ENCODE measurements around the gene LYPD1. TPM values are rescaled to one million over a fixed set of nuclear protein-coding genes. Genes with fewer than 3 reads are reported as not detected.
A peak's percentile ranks its signal among the peaks of the same experiment; 100 is the strongest.

The LYPD1 gene
- polyA plus RNA-seq, 4 donors: 0.81 to 0.87 TPM; not detected in 2

DNA sequence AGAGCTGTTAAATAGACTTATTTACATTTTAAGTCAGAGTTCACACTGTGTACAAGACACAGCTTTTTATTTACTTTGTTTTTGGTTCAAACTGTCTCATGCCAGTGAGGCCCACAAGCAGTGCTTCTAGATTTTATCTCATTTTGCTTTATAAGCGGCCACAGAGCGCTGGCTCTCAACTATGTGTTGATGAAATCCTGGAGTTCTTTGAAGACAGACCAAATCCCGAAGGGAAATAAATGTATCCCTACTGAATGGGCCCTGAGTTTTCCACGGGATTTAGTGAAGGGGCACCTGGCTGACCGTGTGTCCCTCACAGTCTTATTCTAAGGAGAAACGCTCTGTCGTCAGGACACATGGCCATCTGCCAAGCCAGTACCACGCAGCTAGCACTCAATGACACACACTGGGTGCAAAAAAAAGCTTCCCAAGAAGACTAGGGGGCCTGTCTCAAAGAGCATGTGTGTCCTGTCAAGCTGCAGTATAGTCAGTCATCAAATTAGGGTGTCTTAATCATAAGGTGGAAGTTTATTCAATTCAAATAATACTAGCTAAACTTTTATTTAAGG is 23.4 kb downstream of the LYPD1 start:
- FAIRE-seq (no peak), DNase-seq (no peak)
- Histone ChIP-seq H3K4me1 (ENCODE audit: control insufficient read depth in 3 of 3, insufficient read depth in 2 of 3, low read depth in 1 of 3, low read length in 2 of 3) (no peaks in the 10 kb centered on the region), H3K9me3 (ENCODE audit: control insufficient read depth in 2 of 2, insufficient read depth in 1 of 2, low read depth in 1 of 2, low read length in 1 of 2) (no peaks in the 10 kb centered on the region), H3K4me3 (ENCODE audit: low read depth in 1 of 3, low read length in 3 of 3) (no peak overlapping the region), H3K27me3 (ENCODE audit: control insufficient read depth in 3 of 3, insufficient read depth in 3 of 3, low read length in 3 of 3) (no peaks in the 10 kb centered on the region), H3K27ac (ENCODE audit: low read depth in 1 of 3, low read length in 2 of 3) (no peak overlapping the region), H3K36me3 (ENCODE audit: control insufficient read depth in 3 of 3, insufficient read depth in 2 of 3, low read depth in 1 of 3, low read length in 3 of 3) (peaks cover 0 to 24% (median 0%) of the 10 kb centered on the region in 3 donors)
- WGBS, 3 donors: 82 to 87% (median 83%) methylated on average over 8 of the region's 8 CpGs

DNA sequence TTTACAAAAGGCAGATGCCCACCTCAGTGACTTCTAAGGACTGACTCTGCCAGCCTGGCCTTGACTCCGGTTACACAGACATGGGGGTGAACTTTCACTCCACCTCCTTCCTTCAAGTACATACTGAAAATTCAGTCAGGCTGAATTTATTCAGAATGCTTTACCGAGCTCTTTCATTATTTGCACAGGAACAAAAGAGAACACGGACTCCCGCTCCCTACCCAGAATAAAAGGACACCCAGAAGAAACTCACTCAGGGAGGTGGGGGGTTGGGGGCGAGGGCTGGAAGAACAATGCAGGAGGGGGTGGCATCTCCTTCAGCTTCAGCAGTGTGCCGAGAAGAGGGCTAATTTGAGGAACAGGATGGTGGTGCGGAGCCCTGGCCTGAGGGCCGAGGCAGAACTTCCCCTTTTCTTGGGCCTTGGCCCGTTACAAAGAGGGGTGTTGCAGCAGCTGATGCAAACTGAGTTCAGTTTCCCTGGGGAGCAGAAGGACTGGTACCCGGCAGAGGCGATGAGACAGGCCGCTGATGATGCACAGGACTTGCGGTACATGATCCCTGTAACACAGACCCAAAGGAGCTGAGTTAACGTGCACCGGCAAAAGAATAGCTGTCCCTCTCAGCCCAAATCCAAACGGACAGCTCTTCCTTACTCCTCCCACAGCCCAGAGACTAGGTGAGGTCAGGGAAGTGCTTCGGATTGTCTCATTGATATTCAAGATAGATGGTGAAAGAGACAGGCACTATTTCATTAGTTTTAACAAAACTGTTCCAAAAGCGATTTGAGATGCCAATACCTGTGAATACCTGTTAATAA is 24.1 kb downstream of the LYPD1 start:
- H3K4me3 ChIP-seq (ENCODE audit: low read depth in 1 of 3, low read length in 3 of 3): no peak overlapping the region
- WGBS, 3 donors: 79 to 87% (median 81%) methylated on average over 18 of the region's 18 CpGs
- H3K27me3 ChIP-seq (ENCODE audit: control insufficient read depth in 3 of 3, insufficient read depth in 3 of 3, low read length in 3 of 3): no peaks in the 10 kb centered on the region
- H3K9me3 ChIP-seq (ENCODE audit: control insufficient read depth in 2 of 2, insufficient read depth in 1 of 2, low read depth in 1 of 2, low read length in 1 of 2): no peaks in the 10 kb centered on the region
- DNase-seq: no peak
- no peaks in the 10 kb centered on the region for H3K4me1 ChIP-seq (ENCODE audit: control insufficient read depth in 3 of 3, insufficient read depth in 2 of 3, low read depth in 1 of 3, low read length in 2 of 3)
- FAIRE-seq: no peak
- H3K27ac ChIP-seq (ENCODE audit: low read depth in 1 of 3, low read length in 2 of 3): no peak overlapping the region
- H3K36me3 ChIP-seq (ENCODE audit: control insufficient read depth in 3 of 3, insufficient read depth in 2 of 3, low read depth in 1 of 3, low read length in 3 of 3): peaks cover 0 to 24% (median 0%) of the 10 kb centered on the region in 3 donors

DNA sequence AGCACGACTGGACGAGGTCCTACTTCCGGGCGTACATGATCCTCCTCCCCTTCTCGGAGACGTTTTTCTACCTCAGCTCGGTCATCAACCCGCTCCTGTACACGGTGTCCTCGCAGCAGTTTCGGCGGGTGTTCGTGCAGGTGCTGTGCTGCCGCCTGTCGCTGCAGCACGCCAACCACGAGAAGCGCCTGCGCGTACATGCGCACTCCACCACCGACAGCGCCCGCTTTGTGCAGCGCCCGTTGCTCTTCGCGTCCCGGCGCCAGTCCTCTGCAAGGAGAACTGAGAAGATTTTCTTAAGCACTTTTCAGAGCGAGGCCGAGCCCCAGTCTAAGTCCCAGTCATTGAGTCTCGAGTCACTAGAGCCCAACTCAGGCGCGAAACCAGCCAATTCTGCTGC is 24.8 kb downstream of the LYPD1 start:
- Histone ChIP-seq H3K27me3 (ENCODE audit: control insufficient read depth in 3 of 3, insufficient read depth in 3 of 3, low read length in 3 of 3) (no peaks in the 10 kb centered on the region), H3K4me1 (ENCODE audit: control insufficient read depth in 3 of 3, insufficient read depth in 2 of 3, low read depth in 1 of 3, low read length in 2 of 3) (no peaks in the 10 kb centered on the region), H3K36me3 (ENCODE audit: control insufficient read depth in 3 of 3, insufficient read depth in 2 of 3, low read depth in 1 of 3, low read length in 3 of 3) (peaks cover 0 to 24% (median 0%) of the 10 kb centered on the region in 3 donors), H3K27ac (ENCODE audit: low read depth in 1 of 3, low read length in 2 of 3) (no peak overlapping the region), H3K9me3 (ENCODE audit: control insufficient read depth in 2 of 2, insufficient read depth in 1 of 2, low read depth in 1 of 2, low read length in 1 of 2) (no peaks in the 10 kb centered on the region), H3K4me3 (ENCODE audit: low read depth in 1 of 3, low read length in 3 of 3) (no peak overlapping the region)
- FAIRE-seq (no peak), DNase-seq (no peak)
- WGBS, 3 donors: 84 to 96% (median 90%) methylated on average over 35 of the region's 35 CpGs

DNA sequence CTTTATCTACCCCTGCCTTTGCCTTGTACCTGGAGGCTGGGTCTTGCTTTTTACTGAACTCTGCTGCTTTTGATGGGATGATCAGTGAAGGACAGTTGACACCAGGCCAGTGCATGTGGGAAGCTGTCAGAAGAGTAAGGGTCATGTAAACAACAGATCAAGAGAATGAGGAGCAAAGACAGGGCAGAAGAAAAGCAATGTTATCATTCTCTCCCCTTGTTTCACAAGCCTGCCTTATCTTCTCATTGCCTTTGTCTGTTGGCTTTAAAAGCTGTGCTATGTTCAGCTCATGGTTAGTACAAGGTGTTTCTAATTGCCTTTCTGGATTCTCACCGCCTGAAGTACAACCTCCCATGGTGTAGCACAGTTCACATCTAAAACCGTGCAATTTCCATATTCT is 27.6 kb downstream of the LYPD1 start:
- H3K9me3 ChIP-seq (ENCODE audit: control insufficient read depth in 2 of 2, insufficient read depth in 1 of 2, low read depth in 1 of 2, low read length in 1 of 2): no peaks in the 10 kb centered on the region
- FAIRE-seq (no peak), DNase-seq (peak in 1 of 2 donors; percentile 14)
- 65 to 78% (median 72%) methylated on average over 2 of the region's 2 CpGs for WGBS, 3 donors
- no peaks in the 10 kb centered on the region for H3K4me1 ChIP-seq (ENCODE audit: control insufficient read depth in 3 of 3, insufficient read depth in 2 of 3, low read depth in 1 of 3, low read length in 2 of 3)
- no peaks in the 10 kb centered on the region for H3K27me3 ChIP-seq (ENCODE audit: control insufficient read depth in 3 of 3, insufficient read depth in 3 of 3, low read length in 3 of 3)
- H3K36me3 ChIP-seq (ENCODE audit: control insufficient read depth in 3 of 3, insufficient read depth in 2 of 3, low read depth in 1 of 3, low read length in 3 of 3): peaks cover 0 to 16% (median 0%) of the 10 kb centered on the region in 3 donors
- H3K4me3 ChIP-seq (ENCODE audit: low read depth in 1 of 3, low read length in 3 of 3): no peak overlapping the region
- H3K27ac ChIP-seq (ENCODE audit: low read depth in 1 of 3, low read length in 2 of 3): no peak overlapping the region

DNA sequence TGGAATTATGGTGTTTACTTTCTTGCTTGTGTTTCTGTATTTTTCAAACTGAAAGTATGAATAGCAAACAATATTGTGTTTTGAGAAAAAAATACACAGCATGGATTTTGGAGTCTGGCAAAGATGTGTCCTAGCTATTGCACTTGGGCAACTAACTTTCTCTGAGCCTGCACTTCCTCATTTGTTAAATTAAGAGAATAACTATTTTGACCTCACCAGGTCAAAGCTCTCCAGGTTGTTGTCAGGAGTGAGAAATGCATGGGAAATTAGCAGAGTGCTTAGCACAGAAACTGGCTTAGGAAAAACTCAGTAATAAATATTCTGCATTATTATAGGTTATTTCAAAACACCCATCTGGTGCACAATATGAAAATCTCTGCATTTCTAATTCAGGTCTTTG is 28.2 kb downstream of the LYPD1 start:
- peaks cover 0 to 16% (median 0%) of the 10 kb centered on the region in 3 donors for H3K36me3 ChIP-seq (ENCODE audit: control insufficient read depth in 3 of 3, insufficient read depth in 2 of 3, low read depth in 1 of 3, low read length in 3 of 3)
- H3K27ac ChIP-seq (ENCODE audit: low read depth in 1 of 3, low read length in 2 of 3): no peak overlapping the region
- DNase-seq (no peak), FAIRE-seq (no peak)
- no peak overlapping the region for H3K4me3 ChIP-seq (ENCODE audit: low read depth in 1 of 3, low read length in 3 of 3)
- H3K9me3 ChIP-seq (ENCODE audit: control insufficient read depth in 2 of 2, insufficient read depth in 1 of 2, low read depth in 1 of 2, low read length in 1 of 2): no peaks in the 10 kb centered on the region
- no peaks in the 10 kb centered on the region for H3K4me1 ChIP-seq (ENCODE audit: control insufficient read depth in 3 of 3, insufficient read depth in 2 of 3, low read depth in 1 of 3, low read length in 2 of 3)
- no peaks in the 10 kb centered on the region for H3K27me3 ChIP-seq (ENCODE audit: control insufficient read depth in 3 of 3, insufficient read depth in 3 of 3, low read length in 3 of 3)

DNA sequence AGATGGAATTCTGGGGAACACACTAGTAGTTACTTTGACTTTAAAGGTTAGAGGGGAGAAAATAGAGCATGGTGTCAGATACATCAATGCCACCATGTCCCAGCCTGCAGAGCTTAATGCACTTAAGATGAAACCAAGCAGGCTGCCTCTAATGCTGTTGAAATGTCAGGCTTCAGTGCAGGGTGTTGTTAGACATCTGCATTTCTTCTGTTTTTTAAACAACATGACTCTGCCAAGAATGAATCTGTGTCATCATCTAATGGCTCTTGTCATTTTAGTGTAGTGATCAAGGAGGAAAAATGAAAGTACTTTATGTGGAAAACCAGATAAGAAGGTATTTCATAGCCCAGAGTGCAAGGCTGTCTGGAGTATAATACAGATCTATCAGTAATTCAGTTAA is 29.9 kb downstream of the LYPD1 start:
- Histone ChIP-seq H3K4me1 (ENCODE audit: control insufficient read depth in 3 of 3, insufficient read depth in 2 of 3, low read depth in 1 of 3, low read length in 2 of 3) (no peaks in the 10 kb centered on the region), H3K36me3 (ENCODE audit: control insufficient read depth in 3 of 3, insufficient read depth in 2 of 3, low read depth in 1 of 3, low read length in 3 of 3) (peaks cover 0 to 3% (median 0%) of the 10 kb centered on the region in 3 donors), H3K9me3 (ENCODE audit: control insufficient read depth in 2 of 2, insufficient read depth in 1 of 2, low read depth in 1 of 2, low read length in 1 of 2) (no peaks in the 10 kb centered on the region), H3K27ac (ENCODE audit: low read depth in 1 of 3, low read length in 2 of 3) (no peak overlapping the region), H3K27me3 (ENCODE audit: control insufficient read depth in 3 of 3, insufficient read depth in 3 of 3, low read length in 3 of 3) (no peaks in the 10 kb centered on the region), H3K4me3 (ENCODE audit: low read depth in 1 of 3, low read length in 3 of 3) (no peak overlapping the region)
- no peak for FAIRE-seq
- DNase-seq: no peak

DNA sequence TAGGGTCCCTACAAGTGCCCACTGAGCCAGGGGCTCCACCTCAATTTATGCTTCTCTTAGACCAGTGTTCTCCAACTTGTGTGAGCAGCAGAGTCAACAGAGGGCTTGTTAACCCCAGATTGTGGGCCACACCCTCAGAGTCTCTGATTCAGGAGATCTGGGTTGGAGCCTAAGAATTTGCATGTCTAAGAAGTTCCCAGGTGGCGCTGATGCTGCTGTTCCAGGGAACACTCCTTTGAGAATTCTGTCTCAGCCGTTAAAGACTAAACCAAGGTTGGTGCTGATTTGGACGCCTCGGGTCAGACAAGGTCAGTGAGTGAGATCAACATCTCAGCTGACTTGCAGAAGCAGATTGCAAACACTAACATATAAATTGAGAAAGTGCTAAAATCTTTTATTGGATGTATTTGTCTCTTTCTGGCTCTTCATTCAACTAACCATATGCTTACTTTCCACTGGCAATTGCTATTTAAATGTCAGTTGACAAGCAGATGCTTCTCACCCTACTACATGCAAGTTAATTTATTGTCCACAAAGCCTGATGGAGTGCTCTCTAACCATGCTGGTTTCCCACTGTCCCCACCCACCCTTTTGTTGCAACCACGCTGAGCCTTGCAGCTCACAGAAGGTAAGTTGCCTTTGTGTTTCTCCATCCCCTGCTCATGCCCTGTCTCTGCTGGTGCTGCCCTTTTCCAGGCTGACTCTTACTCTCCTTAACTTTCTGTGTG is 31.5 kb downstream of the LYPD1 start:
- no peak for DNase-seq
- no peak overlapping the region for H3K4me3 ChIP-seq (ENCODE audit: low read depth in 1 of 3, low read length in 3 of 3)
- H3K9me3 ChIP-seq (ENCODE audit: control insufficient read depth in 2 of 2, insufficient read depth in 1 of 2, low read depth in 1 of 2, low read length in 1 of 2): no peaks in the 10 kb centered on the region
- H3K27me3 ChIP-seq (ENCODE audit: control insufficient read depth in 3 of 3, insufficient read depth in 3 of 3, low read length in 3 of 3): no peaks in the 10 kb centered on the region
- WGBS, 3 donors: 74 to 89% (median 83%) methylated on average over 5 of the region's 5 CpGs
- no peak overlapping the region for H3K27ac ChIP-seq (ENCODE audit: low read depth in 1 of 3, low read length in 2 of 3)
- FAIRE-seq: no peak
- H3K36me3 ChIP-seq (ENCODE audit: control insufficient read depth in 3 of 3, insufficient read depth in 2 of 3, low read depth in 1 of 3, low read length in 3 of 3): no peaks in the 10 kb centered on the region
- H3K4me1 ChIP-seq (ENCODE audit: control insufficient read depth in 3 of 3, insufficient read depth in 2 of 3, low read depth in 1 of 3, low read length in 2 of 3): peaks cover 0 to under 1% (median 0%) of the 10 kb centered on the region in 3 donors

DNA sequence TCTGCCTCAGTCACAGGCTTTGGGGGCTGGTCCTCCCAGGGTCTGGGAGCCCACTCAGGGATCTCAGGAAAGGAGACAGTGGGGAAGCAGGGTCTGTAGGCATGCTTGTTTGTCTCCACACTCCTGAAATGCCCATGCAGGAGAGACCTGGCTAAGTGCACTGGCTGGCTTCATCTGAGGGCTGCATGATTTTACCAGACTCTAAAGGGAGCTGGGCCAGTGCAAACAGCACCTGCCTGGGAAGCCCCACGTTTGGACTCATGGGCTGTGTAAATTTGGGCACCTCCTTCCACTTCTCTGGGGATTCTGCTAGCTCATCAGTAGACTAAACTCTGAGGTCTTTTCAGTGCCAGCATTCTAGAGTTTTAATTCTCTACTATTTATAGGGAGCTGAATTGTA is 33.7 kb downstream of the LYPD1 start:
- Histone ChIP-seq H3K27ac (ENCODE audit: low read depth in 1 of 3, low read length in 2 of 3) (no peak overlapping the region), H3K27me3 (ENCODE audit: control insufficient read depth in 3 of 3, insufficient read depth in 3 of 3, low read length in 3 of 3) (no peaks in the 10 kb centered on the region), H3K4me3 (ENCODE audit: low read depth in 1 of 3, low read length in 3 of 3) (no peak overlapping the region), H3K9me3 (ENCODE audit: control insufficient read depth in 2 of 2, insufficient read depth in 1 of 2, low read depth in 1 of 2, low read length in 1 of 2) (no peaks in the 10 kb centered on the region), H3K4me1 (ENCODE audit: control insufficient read depth in 3 of 3, insufficient read depth in 2 of 3, low read depth in 1 of 3, low read length in 2 of 3) (peaks cover 0 to 20% (median under 1%) of the 10 kb centered on the region in 3 donors), H3K36me3 (ENCODE audit: control insufficient read depth in 3 of 3, insufficient read depth in 2 of 3, low read depth in 1 of 3, low read length in 3 of 3) (no peaks in the 10 kb centered on the region)
- DNase-seq (no peak), FAIRE-seq (no peak)
- 19 to 38% (median 33%) methylated on average over 1 of the region's 1 CpG for WGBS, 3 donors
